Measurements from ENCODE around the gene ARMH4.

DNA sequence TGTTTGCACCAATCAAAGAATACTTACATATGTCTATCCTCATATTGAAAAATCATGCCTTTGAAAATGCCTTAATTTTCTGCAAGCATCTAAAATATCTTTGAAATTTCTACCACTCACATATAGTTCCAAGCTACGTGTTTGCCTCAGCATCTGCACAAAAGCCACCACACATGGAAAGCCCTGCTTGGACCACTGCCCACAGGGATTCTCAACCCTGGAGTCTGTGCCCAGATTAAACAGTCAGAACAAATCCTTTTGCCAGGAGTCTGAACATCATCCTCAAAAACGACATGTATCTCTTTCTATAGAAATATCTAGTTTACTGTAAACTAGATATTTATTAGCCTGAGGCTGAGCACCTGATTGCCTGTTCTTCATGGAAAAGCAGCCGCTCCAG lies 32.6 kb downstream of the ARMH4 start:
- TF ChIP-seq, protein P1, sequence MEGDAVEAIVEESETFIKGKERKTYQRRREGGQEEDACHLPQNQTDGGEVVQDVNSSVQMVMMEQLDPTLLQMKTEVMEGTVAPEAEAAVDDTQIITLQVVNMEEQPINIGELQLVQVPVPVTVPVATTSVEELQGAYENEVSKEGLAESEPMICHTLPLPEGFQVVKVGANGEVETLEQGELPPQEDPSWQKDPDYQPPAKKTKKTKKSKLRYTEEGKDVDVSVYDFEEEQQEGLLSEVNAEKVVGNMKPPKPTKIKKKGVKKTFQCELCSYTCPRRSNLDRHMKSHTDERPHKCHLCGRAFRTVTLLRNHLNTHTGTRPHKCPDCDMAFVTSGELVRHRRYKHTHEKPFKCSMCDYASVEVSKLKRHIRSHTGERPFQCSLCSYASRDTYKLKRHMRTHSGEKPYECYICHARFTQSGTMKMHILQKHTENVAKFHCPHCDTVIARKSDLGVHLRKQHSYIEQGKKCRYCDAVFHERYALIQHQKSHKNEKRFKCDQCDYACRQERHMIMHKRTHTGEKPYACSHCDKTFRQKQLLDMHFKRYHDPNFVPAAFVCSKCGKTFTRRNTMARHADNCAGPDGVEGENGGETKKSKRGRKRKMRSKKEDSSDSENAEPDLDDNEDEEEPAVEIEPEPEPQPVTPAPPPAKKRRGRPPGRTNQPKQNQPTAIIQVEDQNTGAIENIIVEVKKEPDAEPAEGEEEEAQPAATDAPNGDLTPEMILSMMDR (IDR thresholded peaks at IDR 0.05 in 4 of 5, conservative IDR thresholded peaks at IDR 0.05 in 1 of 5), result no peak
- TF ChIP-seq POLR2A (IDR thresholded peaks at IDR 0.05), result no peak
